A673 (cell line): Measurements from ENCODE around the gene USP20. TPM values are rescaled to one million over a fixed set of nuclear protein-coding genes. Genes with fewer than 3 reads are reported as not detected.

Source experiments
- BruUV-seq: library from RNA; stranded (reverse); fragments of 400-500 nt; replicated peaks from 2 replicates; lab custom pipeline; 2021; lab: Mats Ljungman, UMichigan
- CTCF ChIA-PET: fragments of 300-600 bp; sonication (Branson Sonifier 250); formaldehyde crosslinking; loops from one replicate; lab custom pipeline; 2022; ENCODE audit warnings: antibody characterized with exemption; lab: Charles Lee
- POLR2A ChIA-PET: fragments of 300-600 bp; sonication (Branson Sonifier 250); formaldehyde crosslinking; loops from one replicate; lab custom pipeline; 2022; ENCODE audit warnings: antibody characterized with exemption; ENCODE audit not compliant: low non-redundant PET; lab: Charles Lee
- DNase-seq: peaks from one replicate; pipeline ENCODE4 v3.0.0-alpha.2; 2015; ENCODE audit warnings: low spot score
- H3K27ac ChIP-seq: fragments of 200-600 bp; sonication (generic); 2 replicates; pipeline ENCODE4 v1.5.1; 2016; ENCODE audit warnings: mixed run types, low read depth, mild to moderate bottlenecking, mixed read lengths, antibody characterized with exemption, low read length; ENCODE audit not compliant: poor library complexity, severe bottlenecking
- H3K27me3 ChIP-seq: fragments of 200-600 bp; sonication (generic); replicated peaks from 2 replicates; pipeline ENCODE4 v1.6.1; 2017; ENCODE audit warnings: mixed run types, low read depth, mild to moderate bottlenecking, mixed read lengths, antibody characterized with exemption, low read length; ENCODE audit not compliant: insufficient read depth, poor library complexity
- H3K36me3 ChIP-seq: fragments of 200-600 bp; sonication (generic); 2 replicates; pipeline ENCODE4 v1.6.1; 2016; ENCODE audit warnings: mixed run types, mild to moderate bottlenecking, mixed read lengths, antibody characterized with exemption, low read length; ENCODE audit not compliant: insufficient read depth, poor library complexity, severe bottlenecking
- H3K4me1 ChIP-seq: fragments of 200-600 bp; sonication (generic); 2 replicates; pipeline ENCODE4 v1.6.1; 2017; ENCODE audit warnings: mixed run types, mild to moderate bottlenecking, mixed read lengths, antibody characterized with exemption, low read length; ENCODE audit not compliant: insufficient read depth, poor library complexity, severe bottlenecking
- H3K4me3 ChIP-seq: fragments of 200-600 bp; sonication (generic); 2 replicates; pipeline ENCODE4 v1.5.1; 2016; ENCODE audit warnings: low read depth, mixed run types, mild to moderate bottlenecking, mixed read lengths, low read length; ENCODE audit not compliant: poor library complexity, severe bottlenecking
- H3K9me3 ChIP-seq: fragments of 200-600 bp; sonication (generic); 2 replicates; pipeline ENCODE4 v1.6.1; 2016; ENCODE audit warnings: mixed run types, low read depth, mild to moderate bottlenecking, mixed read lengths, antibody characterized with exemption, low read length; ENCODE audit not compliant: poor library complexity, severe bottlenecking
- EZH2 ChIP-seq: fragments of 200-600 bp; sonication (generic); IDR thresholded peaks from 2 replicates; pipeline ENCODE4 v1.6.1; 2017; ENCODE audit warnings: borderline replicate concordance, low read depth, mild to moderate bottlenecking, mixed read lengths, antibody characterized with exemption, low read length; ENCODE audit not compliant: poor library complexity, severe bottlenecking
- intact Hi-C: fragments of 100-400 bp; cut with micrococcal nuclease; formaldehyde crosslinking; loops from one replicate; pipeline ENCODE4 v1.10.0; 2022; ENCODE audit not compliant: unreplicated experiment
- total RNA-seq: library from RNA; stranded (reverse); gene quantifications from 2 replicates; pipeline ENCODE4 v1.2.3, GENCODE V29; 2021
- TF ChIP-seq, protein P1 (sequence below): fragments of 300-800, 200-600 bp; sonication (generic); conservative IDR thresholded peaks from 2 replicates; pipeline ENCODE4 v1.5.1; 2017; ENCODE audit warnings: low read depth, mild to moderate bottlenecking, antibody characterized with exemption, low read length, moderate library complexity, mixed read lengths

USP20 gene
- total RNA-seq, 1 experiment from 2014 or later = 17.1 TPM

DNA sequence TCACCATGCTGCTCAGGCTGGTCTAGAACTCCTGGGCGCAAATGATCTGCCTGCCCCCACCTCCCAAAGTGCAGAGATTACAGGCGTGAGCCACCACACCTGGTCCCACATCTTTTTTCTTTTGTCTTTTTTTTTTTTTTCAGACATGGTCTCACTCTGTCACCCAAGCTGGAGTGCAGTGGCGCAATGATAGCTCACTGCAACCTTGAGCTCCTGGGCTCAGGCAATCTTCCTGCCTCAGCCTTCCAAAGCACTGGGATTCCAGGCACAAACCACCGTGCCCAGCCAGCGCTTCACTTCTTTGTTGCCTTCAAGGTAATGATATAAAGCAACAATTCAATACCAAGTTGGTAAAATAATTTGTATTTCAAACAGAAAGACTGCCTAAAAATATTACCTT is 78.8 kb downstream of the USP20 start:
- H3K9me3 ChIP-seq = no peaks in the 10 kb centered on the region
- BruUV-seq = no TSS peak
- H3K27ac ChIP-seq = peak overlapping the region; percentile 6
- H3K4me1 ChIP-seq = peaks cover 6% of the 10 kb centered on the region
- H3K36me3 ChIP-seq = peaks cover 77% of the 10 kb centered on the region
- POLR2A ChIA-PET = no interaction called here
- TF ChIP-seq EZH2 = no peak
- TF ChIP-seq, protein P1, sequence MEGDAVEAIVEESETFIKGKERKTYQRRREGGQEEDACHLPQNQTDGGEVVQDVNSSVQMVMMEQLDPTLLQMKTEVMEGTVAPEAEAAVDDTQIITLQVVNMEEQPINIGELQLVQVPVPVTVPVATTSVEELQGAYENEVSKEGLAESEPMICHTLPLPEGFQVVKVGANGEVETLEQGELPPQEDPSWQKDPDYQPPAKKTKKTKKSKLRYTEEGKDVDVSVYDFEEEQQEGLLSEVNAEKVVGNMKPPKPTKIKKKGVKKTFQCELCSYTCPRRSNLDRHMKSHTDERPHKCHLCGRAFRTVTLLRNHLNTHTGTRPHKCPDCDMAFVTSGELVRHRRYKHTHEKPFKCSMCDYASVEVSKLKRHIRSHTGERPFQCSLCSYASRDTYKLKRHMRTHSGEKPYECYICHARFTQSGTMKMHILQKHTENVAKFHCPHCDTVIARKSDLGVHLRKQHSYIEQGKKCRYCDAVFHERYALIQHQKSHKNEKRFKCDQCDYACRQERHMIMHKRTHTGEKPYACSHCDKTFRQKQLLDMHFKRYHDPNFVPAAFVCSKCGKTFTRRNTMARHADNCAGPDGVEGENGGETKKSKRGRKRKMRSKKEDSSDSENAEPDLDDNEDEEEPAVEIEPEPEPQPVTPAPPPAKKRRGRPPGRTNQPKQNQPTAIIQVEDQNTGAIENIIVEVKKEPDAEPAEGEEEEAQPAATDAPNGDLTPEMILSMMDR = no peak
- CTCF ChIA-PET = no interaction called here
- DNase-seq = no peak
- no peak overlapping the region for H3K4me3 ChIP-seq
- H3K27me3 ChIP-seq = no peaks in the 10 kb centered on the region
- intact Hi-C loops = no loop called here

DNA sequence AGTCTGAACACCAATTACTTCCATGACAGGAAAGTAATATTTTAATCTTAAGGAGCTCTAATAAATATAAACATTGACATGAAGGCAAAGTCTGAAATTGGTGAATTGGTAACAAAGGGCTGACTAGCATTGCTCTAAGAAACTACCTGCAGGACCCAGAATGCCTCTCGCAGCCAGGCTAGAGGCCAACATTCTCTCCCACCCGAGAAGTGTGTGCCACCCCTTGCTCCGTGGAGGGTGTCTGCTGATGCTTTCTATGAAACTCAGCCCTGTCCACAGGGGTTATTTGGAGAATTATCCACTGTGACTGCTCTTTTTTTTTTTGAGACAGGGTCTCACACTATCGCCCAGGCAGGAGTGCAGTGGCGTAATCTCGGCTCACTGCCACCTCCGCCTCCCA is 81.4 kb downstream of the USP20 start:
- CTCF ChIA-PET = no interaction called here

DNA sequence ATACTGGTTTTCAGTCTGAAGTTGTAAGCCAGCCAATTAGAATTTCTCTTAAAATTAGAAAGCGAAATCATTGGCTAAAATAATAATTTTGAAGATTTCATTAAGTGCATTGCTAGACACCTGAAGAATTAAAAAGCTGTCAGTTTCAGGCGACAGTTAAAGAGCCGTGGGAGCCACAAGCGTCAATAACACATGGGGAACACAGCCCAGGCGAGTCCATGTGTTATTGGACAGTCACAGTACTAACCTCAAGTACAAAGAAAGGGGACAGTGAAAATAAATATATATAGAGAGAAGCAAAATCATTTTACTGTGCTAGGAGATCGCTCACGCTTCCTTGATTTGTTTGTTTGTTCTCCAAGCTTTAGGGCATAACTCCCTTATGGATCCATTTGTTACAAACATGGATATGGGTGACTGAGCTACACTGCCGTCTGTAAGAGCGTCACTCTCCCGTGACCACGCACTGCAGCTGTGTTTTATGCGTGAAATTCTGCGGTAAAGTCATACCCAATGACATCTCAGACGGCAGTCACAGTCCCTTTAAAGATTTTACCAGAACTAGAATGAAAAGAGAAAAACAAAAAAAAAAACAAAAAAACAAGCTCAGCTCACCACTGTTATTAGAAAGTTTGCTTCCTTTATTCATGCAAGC is 83.2 kb downstream of the USP20 start:
- ChIA-PET POLR2A (interaction anchor here (0.7 kb wide), 1 partner anchor 100 kb away, joined by 5 read pairs; no protein-coding TSS in a partner anchor), CTCF (no interaction called here)
- H3K9me3 ChIP-seq = no peaks in the 10 kb centered on the region
- H3K27me3 ChIP-seq = no peaks in the 10 kb centered on the region
- no peak overlapping the region for H3K27ac ChIP-seq
- no peak for TF ChIP-seq EZH2
- TF ChIP-seq, protein P1 = no peak
- H3K36me3 ChIP-seq = peaks cover 87% of the 10 kb centered on the region
- BruUV-seq = no TSS peak
- intact Hi-C loops = no loop called here
- DNase-seq = no peak
- no peaks in the 10 kb centered on the region for H3K4me1 ChIP-seq
- H3K4me3 ChIP-seq = no peak overlapping the region

More for the DNA sequence above, 81.4 kb downstream of the USP20 start:
- Histone ChIP-seq H3K4me1 (no peaks in the 10 kb centered on the region), H3K4me3 (no peak overlapping the region), H3K27me3 (no peaks in the 10 kb centered on the region), H3K27ac (no peak overlapping the region), H3K36me3 (peaks cover 77% of the 10 kb centered on the region), H3K9me3 (no peaks in the 10 kb centered on the region)
- TF ChIP-seq EZH2 = no peak
- TF ChIP-seq, protein P1 = no peak
- no TSS peak for BruUV-seq
- POLR2A ChIA-PET = interaction anchor here (0.7 kb wide), 1 partner anchor 8 kb away, joined by 3 read pairs; no protein-coding TSS in a partner anchor
- intact Hi-C loops = no loop called here
- DNase-seq = no peak
